H1 (cell line): ENCODE results near the gene ANXA7. TPM values are rescaled to one million over a fixed set of nuclear protein-coding genes. Genes with fewer than 3 reads are reported as not detected.

Experiments used
- KDM5A ChIP-seq: fragments of 200-600 bp; IDR thresholded peaks from 2 replicates; pipeline ENCODE4 v1.7.1; 2012; ENCODE audit warnings: mild to moderate bottlenecking, low read length, inconsistent platforms, mixed read lengths
- polyA plus RNA-seq, 7 experiments: library from polyadenylated mRNA; depleted of rRNA in 3 of 7; stranded (reverse) in 5 of 7; unstranded in 2 of 7; fragments of >200 nt in 5 of 7; fragments of 200-250 nt in 2 of 7; gene quantifications; 1 replicate in 5 of 7; 2 replicates in 1 of 7; 4 replicates in 1 of 7; pipeline versions ENCODE4 v1.2.1 to v1.2.3, GENCODE V29; 2011 to 2013; ENCODE audit warnings: missing spikeins in 2 of 7, mixed read lengths in 2 of 7
- total RNA-seq: library from RNA; stranded (reverse); fragmentation: NEBNext Ultra II Directional; extraction: Animal tissue kit (Norgen Biotek cat#: 25700); gene quantifications from 2 replicates; pipeline ENCODE4 v1.2.1, GENCODE V29; 2021

The ANXA7 gene
- total and polyA plus RNA-seq, 2 of the 8 experiments (the other 6 are each of a cell fraction or from before 2014, with no cell fraction given): 37.1 to 63.6 TPM

DNA sequence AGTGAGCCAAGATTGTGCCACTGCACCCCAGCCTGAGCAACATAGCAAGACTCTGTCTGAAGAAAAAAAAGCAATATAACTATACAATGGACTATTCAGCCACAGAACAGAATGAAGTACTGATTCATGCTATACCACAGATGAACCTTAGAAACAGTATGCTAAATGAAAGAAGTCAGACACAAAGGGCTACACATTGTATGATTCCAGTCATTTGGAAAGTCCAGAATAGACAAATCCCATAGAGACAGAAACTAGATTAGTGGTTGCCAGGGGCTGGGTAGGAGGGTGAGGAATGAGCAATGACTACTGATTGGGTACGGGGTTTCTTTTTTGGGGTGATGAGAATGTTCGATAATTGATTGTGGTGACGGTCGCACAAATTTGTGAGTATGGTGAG lies 45.6 kb downstream of the ANXA7 start (continued):
- TF ChIP-seq KDM5A: no peak
